Sigmoid colon (tissue), 7 donors: Measurements from ENCODE around the gene SPATA13. TPM values are rescaled to one million over a fixed set of nuclear protein-coding genes. Genes with fewer than 3 reads are reported as not detected.
A peak's percentile ranks its signal among the peaks of the same experiment; 100 is the strongest.

ENCODE experiments used
- DNase-seq: peaks from one replicate; pipeline ENCODE4 v3.0.0-alpha.2; 2019
- H3K27ac ChIP-seq, 4 donors: fragments of 200-600 bp; sonication (generic); one replicate each; pipeline ENCODE4 v1.5.1; 2016 to 2019; ENCODE audit warnings: mild to moderate bottlenecking in 1 of 4
- H3K27me3 ChIP-seq, 3 donors: fragments of 200-600 bp; sonication (generic); one replicate each; pipeline ENCODE4 v1.5.1; 2019; ENCODE audit warnings: mild to moderate bottlenecking in 1 of 3
- H3K36me3 ChIP-seq, 4 donors: fragments of 200-600 bp; sonication (generic); one replicate each; pipeline ENCODE4 v1.5.1; 2016 to 2019
- H3K4me1 ChIP-seq, 4 donors: fragments of 200-600 bp; sonication (generic); one replicate each; pipeline ENCODE4 v1.5.1; 2017 to 2019
- H3K4me3 ChIP-seq, 4 donors: fragments of 200-600 bp; sonication (generic); one replicate each; pipeline ENCODE4 v1.5.1; 2017 to 2019; ENCODE audit warnings: mild to moderate bottlenecking in 2 of 4, moderate library complexity in 1 of 4
- H3K9me3 ChIP-seq, 4 donors: fragments of 200-600 bp in 3 of 4; sonication (generic) in 3 of 4; one replicate each; pipeline versions ENCODE4 v1.5.1 to v1.6.1; 2013 to 2019
- CTCF ChIP-seq, 4 experiments: fragments of 450-650 bp in 3 of 4; fragments of 200-600 bp in 1 of 4; IDR thresholded peaks; one replicate each; pipeline ENCODE4 v1.5.1; 2016 to 2019; ENCODE audit warnings: antibody characterized with exemption in 4 of 4, mild to moderate bottlenecking in 3 of 4, moderate library complexity in 2 of 4
- EP300 ChIP-seq, 4 donors: sonication (generic); formaldehyde crosslinking; IDR thresholded peaks; one replicate each; pipeline ENCODE4 v1.6.1; 2017; ENCODE audit warnings: antibody characterized with exemption in 4 of 4
- POLR2A ChIP-seq, 2 donors: fragments of 450-650 bp; IDR thresholded peaks; one replicate each; pipeline ENCODE4 v1.6.1; 2016; ENCODE audit warnings: antibody characterized with exemption in 2 of 2, mild to moderate bottlenecking in 2 of 2, moderate library complexity in 2 of 2
- POLR2AphosphoS5 ChIP-seq, 4 donors: sonication (generic); formaldehyde crosslinking; IDR thresholded peaks; one replicate each; pipeline ENCODE4 v1.6.1; 2017; ENCODE audit warnings: antibody characterized with exemption in 4 of 4
- WGBS, 2 donors: extraction: QIAGEN DNeasy Blood & Tissue Kit; methylation state at CpG; one replicate each; pipeline ENCODE4 v1.1.7; 2013; 5-methylcytosine and 5-hydroxymethylcytosine counted together
- intact Hi-C: fragments of 100-400 bp; cut with DNase I; formaldehyde crosslinking; loops from one replicate; pipeline ENCODE4 v1.15.1; 2023
- polyA plus RNA-seq, 3 donors: library from polyadenylated mRNA; stranded (reverse); fragments of 200-250 nt; gene quantifications; one replicate each; pipeline ENCODE4 v1.2.3, GENCODE V29; 2013
- total RNA-seq, 4 donors: library from RNA; depleted of rRNA; stranded (reverse); fragments of >200 nt; gene quantifications; one replicate each; pipeline ENCODE4 v1.1.0, GENCODE V29; 2016
- donor health status: healthy with polysubstance abuse.
- donor health status: Bipolar disorder and iron deficiency.
- donor health status: healthy.

The SPATA13 gene
- total and polyA plus RNA-seq, 7 donors, result 15.6 to 29.4 (median 18.1) TPM

GRCh38 chr13:24161010-24161775 is 673 bp downstream of the SPATA13 start:
- TF ChIP-seq POLR2AphosphoS5 (IDR thresholded peaks at IDR 0.05) (no peak), CTCF (IDR thresholded peaks at IDR 0.05) (no peak), POLR2A (IDR thresholded peaks at IDR 0.05) (no peak), EP300 (IDR thresholded peaks at IDR 0.05) (no peak)
- peaks cover 0 to 37% (median 29%) of the 10 kb centered on the region in 4 donors for H3K4me1 ChIP-seq
- peak overlapping the region; percentile 70 to 79 (median 73) for H3K27ac ChIP-seq
- no peaks in the 10 kb centered on the region for H3K27me3 ChIP-seq
- 1% methylated on average over 43 of the region's 43 CpGs for WGBS, 2 donors
- no peaks in the 10 kb centered on the region for H3K9me3 ChIP-seq
- peak overlapping the region; percentile 66 to 94 (median 80) for H3K4me3 ChIP-seq
- DNase-seq, result peak; percentile 73
- no peaks in the 10 kb centered on the region for H3K36me3 ChIP-seq
- intact Hi-C loops, result loop anchor here (5.0 kb wide), 3 partner anchors 36 to 109 kb away; no protein-coding TSS in a partner anchor

- WGBS, 2 donors, result 13 to 63% methylated on average over 12 of the region's 12 CpGs
- no peak for DNase-seq
- Histone ChIP-seq H3K4me3 (peak overlapping the region; percentile 8 to 94 (median 68)), H3K27ac (peak overlapping the region in 1 of 4 donors; percentile 74), H3K27me3 (no peaks in the 10 kb centered on the region), H3K4me1 (peaks cover 0 to 37% (median 31%) of the 10 kb centered on the region in 4 donors), H3K9me3 (no peaks in the 10 kb centered on the region), H3K36me3 (no peaks in the 10 kb centered on the region)
- TF ChIP-seq POLR2AphosphoS5 (IDR thresholded peaks at IDR 0.05) (no peak), CTCF (IDR thresholded peaks at IDR 0.05) (no peak), EP300 (IDR thresholded peaks at IDR 0.05) (no peak), POLR2A (IDR thresholded peaks at IDR 0.05) (no peak)
- intact Hi-C loops, result loop anchor here (5.0 kb wide), 3 partner anchors 35 to 110 kb away; no protein-coding TSS in a partner anchor
Measured at GRCh38 chr13:24161980-24162525, 1.5 kb downstream of the SPATA13 start.

GRCh38 chr13:24162604-24163003 is 2.1 kb downstream of the SPATA13 start:
- intact Hi-C loops, result loop anchor here (5.0 kb wide), 3 partner anchors 35 to 110 kb away; no protein-coding TSS in a partner anchor
- Histone ChIP-seq H3K27me3 (no peaks in the 10 kb centered on the region), H3K4me1 (peaks cover 0 to 39% (median 33%) of the 10 kb centered on the region in 4 donors), H3K9me3 (no peaks in the 10 kb centered on the region), H3K4me3 (peak overlapping the region; percentile 8 to 94 (median 68)), H3K36me3 (no peaks in the 10 kb centered on the region), H3K27ac (no peak overlapping the region)
- WGBS, 2 donors, result 34 to 76% methylated on average over 3 of the region's 3 CpGs
- TF ChIP-seq EP300 (IDR thresholded peaks at IDR 0.05), result no peak
- TF ChIP-seq POLR2AphosphoS5 (IDR thresholded peaks at IDR 0.05), result no peak
- TF ChIP-seq CTCF (IDR thresholded peaks at IDR 0.05), result no peak
- TF ChIP-seq POLR2A (IDR thresholded peaks at IDR 0.05), result no peak
- DNase-seq, result no peak

GRCh38 chr13:24165746-24166145 is 5.2 kb downstream of the SPATA13 start:
- intact Hi-C loops, result no loop called here
- Histone ChIP-seq H3K36me3 (no peaks in the 10 kb centered on the region), H3K4me3 (no peak overlapping the region), H3K4me1 (peaks cover 0 to 47% (median 33%) of the 10 kb centered on the region in 4 donors), H3K27ac (no peak overlapping the region), H3K9me3 (no peaks in the 10 kb centered on the region), H3K27me3 (no peaks in the 10 kb centered on the region)
- DNase-seq, result no peak
- WGBS, 2 donors, result 57 to 80% methylated on average over 4 of the region's 4 CpGs
- TF ChIP-seq POLR2A (IDR thresholded peaks at IDR 0.05) (no peak), CTCF (IDR thresholded peaks at IDR 0.05) (no peak), EP300 (IDR thresholded peaks at IDR 0.05) (no peak), POLR2AphosphoS5 (IDR thresholded peaks at IDR 0.05) (no peak)
